ENCODE data around the gene C22orf23.

DNA sequence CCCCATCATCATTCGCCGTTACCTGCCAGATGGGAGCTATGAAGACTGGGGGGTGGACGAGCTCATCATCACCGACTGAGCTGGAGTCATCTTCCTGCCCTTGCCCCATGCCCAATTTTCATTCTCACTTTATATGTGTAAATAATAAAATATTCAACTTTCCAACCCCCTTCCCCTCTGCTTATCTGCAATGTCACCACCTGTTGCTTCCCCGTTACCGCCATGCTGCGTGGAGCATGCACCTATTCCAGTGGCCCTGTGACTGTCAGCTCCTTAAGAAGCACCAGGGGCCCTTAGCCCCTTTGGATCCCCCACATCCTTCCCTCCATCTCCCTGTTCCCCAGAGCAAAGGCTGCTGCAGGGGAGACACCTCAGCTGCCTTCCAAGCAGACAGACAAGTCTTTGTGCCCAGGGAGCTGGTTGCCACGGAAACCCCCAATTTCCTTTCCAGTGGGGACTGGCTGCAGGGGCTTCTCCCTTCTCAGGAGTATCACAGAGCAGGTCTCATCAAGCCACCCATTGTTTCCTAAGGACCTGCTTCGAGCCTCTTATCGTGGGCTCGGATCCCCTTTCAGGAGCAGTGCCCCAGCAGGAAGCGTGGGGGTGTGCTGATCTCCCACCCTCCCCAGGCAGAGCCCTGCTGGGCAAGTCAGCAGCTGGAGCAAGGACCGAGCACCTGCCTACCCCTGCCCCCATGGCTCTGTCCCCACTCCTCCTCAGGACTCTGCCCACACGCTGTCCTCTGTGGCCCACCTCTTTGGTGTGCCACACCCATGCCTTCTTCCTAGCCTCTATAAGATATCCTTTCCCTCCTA is 14.4 kb upstream of the C22orf23 start:
- TF ChIP-seq ZNF384 (IDR thresholded peaks at IDR 0.05) (no peak), LEF1 (IDR thresholded peaks at IDR 0.05; ENCODE audit: borderline replicate concordance) (no peak), FOXK2 (IDR thresholded peaks at IDR 0.05) (no peak), FOXA1 (IDR thresholded peaks at IDR 0.05) (no peak), L3MBTL2 (conservative IDR thresholded peaks at IDR 0.05) (no peak), SP1 (IDR thresholded peaks at IDR 0.05) (no peak), TARDBP (IDR thresholded peaks at IDR 0.05) (no peak), SUZ12 (IDR thresholded peaks at IDR 0.05) (no peak)

Data from HEK293T (cell line).